Measurements from ENCODE around the gene TAS1R1.

The TAS1R1 gene

DNA sequence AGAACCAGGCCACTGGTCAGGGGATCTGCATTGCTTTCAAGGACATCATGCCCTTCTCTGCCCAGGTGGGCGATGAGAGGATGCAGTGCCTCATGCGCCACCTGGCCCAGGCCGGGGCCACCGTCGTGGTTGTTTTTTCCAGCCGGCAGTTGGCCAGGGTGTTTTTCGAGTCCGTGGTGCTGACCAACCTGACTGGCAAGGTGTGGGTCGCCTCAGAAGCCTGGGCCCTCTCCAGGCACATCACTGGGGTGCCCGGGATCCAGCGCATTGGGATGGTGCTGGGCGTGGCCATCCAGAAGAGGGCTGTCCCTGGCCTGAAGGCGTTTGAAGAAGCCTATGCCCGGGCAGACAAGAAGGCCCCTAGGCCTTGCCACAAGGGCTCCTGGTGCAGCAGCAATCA lies 19.7 kb downstream of the TAS1R1 start:
- DNase-seq, result no peak

DNA sequence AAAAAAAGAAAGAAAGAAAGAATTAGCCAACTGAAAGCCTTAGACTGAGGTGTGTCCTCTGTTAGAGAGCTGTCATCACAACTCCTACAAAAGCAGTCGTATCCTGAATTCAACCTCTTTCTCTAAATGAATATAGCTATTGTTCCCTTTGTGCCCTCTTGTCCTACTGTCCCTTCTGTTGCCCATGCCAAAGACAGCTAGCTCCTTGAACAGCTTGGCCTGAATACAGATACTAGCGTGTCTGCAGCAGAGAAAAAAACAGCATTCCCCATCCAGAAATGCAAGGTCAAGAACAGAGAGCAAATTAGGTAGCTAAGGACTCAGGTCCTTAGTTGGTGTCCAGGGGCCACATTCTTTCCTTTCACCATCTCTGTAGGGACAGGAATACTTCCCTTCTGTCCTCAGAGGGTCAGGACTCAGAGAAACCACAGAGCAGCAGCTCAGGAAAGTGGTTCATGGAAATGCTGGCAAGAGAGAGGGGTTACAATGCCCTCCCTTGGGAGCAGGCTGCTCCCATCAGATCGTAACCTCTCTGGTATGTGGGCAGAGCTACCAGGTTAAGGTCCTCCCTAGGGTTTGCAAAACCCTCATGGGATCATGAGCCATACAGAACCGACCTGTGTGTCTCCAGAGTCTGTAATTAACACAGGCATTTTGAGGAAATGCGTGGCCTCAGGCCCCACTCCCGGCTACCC lies 22.9 kb downstream of the TAS1R1 start:
- no peak for DNase-seq

DNA sequence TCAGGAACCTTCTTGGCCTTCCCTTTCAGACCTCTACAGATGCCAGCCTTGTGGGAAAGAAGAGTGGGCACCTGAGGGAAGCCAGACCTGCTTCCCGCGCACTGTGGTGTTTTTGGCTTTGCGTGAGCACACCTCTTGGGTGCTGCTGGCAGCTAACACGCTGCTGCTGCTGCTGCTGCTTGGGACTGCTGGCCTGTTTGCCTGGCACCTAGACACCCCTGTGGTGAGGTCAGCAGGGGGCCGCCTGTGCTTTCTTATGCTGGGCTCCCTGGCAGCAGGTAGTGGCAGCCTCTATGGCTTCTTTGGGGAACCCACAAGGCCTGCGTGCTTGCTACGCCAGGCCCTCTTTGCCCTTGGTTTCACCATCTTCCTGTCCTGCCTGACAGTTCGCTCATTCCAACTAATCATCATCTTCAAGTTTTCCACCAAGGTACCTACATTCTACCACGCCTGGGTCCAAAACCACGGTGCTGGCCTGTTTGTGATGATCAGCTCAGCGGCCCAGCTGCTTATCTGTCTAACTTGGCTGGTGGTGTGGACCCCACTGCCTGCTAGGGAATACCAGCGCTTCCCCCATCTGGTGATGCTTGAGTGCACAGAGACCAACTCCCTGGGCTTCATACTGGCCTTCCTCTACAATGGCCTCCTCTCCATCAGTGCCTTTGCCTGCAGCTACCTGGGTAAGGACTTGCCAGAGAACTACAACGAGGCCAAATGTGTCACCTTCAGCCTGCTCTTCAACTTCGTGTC lies 23.7 kb downstream of the TAS1R1 start:
- DNase-seq, result no peak

DNA sequence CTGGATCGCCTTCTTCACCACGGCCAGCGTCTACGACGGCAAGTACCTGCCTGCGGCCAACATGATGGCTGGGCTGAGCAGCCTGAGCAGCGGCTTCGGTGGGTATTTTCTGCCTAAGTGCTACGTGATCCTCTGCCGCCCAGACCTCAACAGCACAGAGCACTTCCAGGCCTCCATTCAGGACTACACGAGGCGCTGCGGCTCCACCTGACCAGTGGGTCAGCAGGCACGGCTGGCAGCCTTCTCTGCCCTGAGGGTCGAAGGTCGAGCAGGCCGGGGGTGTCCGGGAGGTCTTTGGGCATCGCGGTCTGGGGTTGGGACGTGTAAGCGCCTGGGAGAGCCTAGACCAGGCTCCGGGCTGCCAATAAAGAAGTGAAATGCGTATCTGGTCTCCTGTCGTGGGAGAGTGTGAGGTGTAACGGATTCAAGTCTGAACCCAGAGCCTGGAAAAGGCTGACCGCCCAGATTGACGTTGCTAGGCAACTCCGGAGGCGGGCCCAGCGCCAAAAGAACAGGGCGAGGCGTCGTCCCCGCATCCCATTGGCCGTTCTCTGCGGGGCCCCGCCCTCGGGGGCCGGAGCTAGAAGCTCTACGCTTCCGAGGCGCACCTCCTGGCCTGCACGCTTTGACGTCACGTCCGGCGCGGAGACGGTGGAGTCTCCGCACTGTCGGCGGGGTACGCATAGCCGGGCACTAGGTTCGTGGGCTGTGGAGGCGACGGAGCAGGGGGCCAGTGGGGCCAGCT lies 24.4 kb downstream of the TAS1R1 start, which contains the start of gene ZBTB48:
TSS of gene ZBTB48 (plus strand) at position 621 of the 745 bp plus-strand sequence. CDS start 616 bp downstream, outside the sequence.
- DNase-seq, result peak; percentile 95

DNA sequence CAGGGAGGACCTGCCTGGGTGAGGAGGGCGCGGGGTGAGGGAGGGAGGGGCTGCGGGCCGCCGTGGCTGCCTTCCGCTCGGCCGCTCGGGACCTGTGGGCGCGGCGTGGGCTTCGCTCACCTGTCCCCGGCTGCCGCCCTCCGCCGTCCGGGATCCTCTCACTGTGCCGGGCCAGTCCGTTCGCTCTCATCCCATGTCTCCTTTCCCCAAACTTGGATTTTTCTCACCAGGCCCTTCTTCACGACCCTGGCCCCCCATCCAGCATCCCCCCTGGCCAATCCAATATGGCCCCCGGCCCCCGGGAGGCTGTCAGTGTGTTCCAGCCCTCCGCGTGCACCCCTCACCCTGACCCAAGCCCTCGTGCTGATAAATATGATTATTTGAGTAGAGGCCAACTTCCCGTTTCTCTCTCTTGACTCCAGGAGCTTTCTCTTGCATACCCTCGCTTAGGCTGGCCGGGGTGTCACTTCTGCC lies 25.0 kb downstream of the TAS1R1 start:
- no peak for DNase-seq

DNA sequence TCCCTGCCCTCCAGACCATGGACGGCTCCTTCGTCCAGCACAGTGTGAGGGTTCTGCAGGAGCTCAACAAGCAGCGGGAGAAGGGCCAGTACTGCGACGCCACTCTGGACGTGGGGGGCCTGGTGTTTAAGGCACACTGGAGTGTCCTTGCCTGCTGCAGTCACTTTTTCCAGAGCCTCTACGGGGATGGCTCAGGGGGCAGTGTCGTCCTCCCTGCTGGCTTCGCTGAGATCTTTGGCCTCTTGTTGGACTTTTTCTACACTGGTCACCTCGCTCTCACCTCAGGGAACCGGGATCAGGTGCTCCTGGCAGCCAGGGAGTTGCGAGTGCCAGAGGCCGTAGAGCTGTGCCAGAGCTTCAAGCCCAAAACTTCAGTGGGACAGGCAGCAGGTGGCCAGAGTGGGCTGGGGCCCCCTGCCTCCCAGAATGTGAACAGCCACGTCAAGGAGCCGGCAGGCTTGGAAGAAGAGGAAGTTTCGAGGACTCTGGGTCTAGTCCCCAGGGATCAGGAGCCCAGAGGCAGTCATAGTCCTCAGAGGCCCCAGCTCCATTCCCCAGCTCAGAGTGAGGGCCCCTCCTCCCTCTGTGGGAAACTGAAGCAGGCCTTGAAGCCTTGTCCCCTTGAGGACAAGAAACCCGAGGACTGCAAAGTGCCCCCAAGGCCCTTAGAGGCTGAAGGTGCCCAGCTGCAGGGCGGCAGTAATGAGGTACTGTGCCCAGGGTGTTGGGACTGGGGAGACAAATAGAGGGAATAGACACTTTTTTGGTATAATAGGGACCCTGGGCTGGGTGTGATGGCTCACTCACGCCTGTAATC lies 25.7 kb downstream of the TAS1R1 start:
- no peak for DNase-seq

DNA sequence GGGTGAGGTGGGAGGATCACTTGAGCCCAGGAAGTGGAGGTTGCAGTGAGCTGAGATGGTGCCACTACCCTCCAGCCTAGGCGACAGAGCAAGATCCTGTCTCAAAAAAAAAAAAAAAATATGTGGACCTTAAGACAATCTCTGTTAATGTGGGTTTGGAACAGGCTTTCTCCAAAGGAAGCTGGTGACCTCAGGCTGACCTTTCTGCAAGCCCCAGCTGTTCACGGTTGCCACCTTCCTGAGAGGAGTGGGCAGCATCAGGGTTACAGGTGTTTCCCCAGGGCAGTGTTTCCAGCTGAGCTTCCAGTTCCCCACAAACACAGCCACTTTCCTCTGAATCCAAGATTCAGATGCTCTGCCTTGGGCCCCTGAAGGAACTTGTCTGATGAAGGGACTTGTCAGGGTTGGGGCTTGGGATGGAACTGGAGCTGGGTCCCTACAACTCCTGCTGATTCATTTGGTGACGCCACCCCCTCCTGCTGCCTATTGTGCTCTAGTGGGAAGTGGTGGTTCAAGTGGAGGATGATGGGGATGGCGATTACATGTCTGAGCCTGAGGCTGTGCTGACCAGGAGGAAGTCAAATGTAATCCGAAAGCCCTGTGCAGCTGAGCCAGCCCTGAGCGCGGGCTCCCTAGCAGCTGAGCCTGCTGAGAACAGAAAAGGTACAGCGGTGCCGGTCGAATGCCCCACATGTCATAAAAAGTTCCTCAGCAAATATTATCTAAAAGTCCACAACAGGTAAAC lies 26.6 kb downstream of the TAS1R1 start:
- DNase-seq, result no peak

DNA sequence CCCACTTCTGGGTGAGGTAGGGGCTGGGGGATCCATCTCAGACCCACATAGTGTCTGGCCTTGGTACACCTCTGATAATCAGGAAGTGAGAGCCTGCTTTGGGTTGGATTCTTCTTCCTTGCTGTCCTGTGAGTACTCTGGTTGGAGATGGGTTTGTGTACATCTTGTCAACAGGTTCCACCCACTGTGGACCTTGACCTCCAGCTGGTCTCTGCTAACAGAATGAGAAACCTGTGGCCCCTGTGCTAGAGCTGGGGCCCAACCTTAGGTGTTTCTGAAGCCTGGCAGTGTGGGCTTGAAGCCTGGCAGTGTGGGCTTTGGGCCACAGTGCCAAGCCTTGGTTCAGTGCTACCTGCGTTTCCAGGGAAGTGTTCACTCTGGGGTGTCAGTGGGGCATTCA lies 27.3 kb downstream of the TAS1R1 start:
- DNase-seq, result no peak

DNA sequence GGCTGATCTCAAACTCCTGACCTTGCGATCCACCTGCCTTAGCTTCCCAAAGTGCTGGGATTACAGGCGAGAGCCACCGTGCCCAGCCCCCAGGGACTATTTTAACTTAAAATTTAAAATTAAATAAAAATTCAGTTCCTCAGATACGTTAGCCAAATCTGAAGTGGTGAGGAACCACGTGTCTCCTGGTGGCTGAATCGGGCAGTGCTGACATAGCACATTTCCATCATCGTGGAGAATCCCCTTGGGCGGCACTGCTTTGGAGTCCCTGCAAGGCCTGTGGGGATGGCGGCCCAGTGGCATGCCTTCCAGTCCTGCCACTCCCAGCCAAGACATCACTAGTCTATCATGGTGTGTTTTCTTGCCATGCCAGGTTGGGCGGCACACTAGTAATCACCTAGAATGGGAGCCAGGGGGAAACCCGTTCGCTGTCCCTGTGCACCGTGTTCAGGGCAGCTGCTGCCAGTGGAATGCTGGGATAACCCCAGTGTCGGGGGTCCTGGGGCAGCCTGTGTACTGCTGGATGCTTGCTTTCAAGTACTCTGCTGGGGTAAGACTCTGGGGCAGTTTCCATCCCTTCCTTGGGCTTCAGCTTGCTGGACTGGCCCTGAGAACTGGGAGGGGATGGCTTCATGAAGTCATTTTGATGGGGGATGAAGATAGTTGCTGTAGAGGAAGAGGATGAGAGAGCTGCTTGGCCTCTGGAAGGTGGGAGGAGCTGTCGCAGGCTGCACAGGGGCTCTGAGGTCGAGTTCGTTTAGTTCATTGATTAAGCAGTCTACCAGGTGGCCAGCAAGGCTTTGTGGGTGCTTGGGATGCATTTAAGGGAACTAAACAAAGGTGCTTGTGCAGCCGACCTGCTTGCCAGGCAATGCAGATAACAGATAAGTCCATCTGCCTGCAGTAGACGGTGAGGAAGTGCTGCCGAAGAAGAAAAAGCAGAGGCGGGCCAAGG lies 29.3 kb downstream of the TAS1R1 start:
- no peak for DNase-seq

DNA sequence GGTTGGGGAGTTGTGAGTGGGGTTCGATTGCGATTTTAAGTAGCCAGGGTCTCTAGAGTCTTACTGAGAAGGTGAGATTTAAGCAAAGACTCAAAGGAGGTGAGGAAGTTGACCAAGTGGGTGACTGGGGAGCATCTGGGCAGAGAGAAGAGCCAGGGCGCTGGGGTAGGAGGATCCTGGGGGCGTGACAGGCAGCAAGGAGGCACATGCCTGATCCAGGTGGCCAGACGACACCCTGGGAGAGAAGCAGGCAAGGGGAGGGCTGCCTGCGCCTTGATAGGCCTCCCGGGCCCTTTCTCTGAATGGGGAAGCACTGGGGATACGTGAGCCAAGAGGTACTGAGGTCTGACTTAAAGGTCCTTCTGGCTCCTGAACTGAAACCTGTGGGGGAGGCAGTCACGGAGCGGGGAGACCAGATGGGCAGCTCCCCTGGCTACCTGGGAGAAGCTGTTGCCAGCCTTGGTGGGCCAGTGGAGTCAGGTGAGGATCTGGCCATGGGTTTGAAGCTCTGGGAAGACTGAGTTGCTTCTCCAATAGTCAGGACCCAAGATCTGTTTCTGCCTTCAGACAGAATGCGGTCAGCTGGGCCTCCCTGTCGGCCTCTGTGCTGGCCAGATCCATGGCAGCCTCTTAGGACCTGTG lies 30.1 kb downstream of the TAS1R1 start:
- no peak for DNase-seq

DNA sequence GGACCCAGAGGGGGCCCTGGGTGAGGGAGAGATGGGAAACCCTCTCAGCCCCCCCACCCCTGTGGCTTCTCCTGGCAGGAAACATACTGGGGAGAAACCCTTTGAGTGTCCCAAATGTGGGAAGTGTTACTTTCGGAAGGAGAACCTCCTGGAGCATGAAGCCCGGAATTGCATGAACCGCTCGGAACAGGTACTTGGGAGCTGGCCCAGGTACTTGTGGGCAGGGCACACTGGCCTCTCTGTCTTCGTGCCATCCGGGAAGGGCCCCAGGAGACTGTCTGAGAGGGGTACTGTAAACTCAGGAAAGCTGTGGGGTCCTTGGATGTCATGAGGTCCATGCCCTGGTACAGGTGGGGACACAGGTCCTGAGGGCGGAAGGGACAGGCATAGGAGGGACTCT lies 30.7 kb downstream of the TAS1R1 start:
- DNase-seq, result no peak

DNA sequence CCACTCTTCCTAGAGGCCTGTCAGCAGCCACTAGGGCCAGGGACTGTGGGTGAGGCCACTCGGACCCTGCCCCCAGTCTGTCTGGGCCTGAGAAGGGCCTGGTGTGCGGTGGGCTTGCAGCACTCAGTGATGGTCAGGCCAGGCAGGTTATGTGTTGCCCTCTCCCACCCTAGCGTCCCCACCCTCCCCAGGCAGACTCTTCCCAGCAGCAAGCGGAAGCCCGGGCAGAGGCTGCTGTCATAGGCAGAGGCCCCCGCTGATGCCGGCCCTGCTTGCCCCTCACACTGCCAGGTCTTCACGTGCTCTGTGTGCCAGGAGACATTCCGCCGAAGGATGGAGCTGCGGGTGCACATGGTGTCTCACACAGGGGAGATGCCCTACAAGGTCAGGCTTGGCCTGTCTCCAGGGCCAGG lies 31.3 kb downstream of the TAS1R1 start:
- DNase-seq, result no peak

DNA sequence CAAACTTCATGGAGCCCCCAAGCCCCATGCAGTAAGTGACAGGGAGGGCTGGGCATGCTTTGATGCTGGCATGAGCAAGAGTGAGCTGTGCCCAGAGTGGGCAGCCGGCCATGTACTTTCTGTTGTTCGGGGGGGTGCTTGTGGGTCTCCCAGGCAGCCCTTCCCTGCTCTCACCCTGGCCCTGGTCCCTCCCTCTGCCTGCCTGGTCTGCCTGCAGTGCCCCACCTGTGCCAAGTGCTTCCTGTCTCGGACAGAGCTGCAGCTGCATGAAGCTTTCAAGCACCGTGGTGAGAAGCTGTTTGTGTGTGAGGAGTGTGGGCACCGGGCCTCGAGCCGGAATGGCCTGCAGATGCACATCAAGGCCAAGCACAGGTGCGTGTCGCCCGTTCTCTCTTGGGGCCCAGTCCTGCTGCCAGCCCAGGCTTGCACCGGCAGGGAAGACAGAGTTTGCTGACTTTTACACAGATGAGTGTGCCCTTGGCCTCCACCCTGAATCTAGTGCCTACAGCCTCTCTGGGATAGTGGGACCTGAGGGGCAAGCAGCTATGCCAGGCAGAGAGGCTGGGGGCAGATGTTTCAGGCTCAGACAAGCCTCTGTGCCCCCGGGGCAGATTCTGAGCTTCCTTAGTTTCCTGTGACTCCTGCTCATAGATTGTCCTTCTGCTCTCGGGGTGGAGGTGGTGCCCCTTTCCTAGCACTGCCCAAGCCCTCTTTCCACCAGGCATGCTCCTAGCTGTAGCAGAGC lies 32.3 kb downstream of the TAS1R1 start:
- DNase-seq, result no peak

DNA sequence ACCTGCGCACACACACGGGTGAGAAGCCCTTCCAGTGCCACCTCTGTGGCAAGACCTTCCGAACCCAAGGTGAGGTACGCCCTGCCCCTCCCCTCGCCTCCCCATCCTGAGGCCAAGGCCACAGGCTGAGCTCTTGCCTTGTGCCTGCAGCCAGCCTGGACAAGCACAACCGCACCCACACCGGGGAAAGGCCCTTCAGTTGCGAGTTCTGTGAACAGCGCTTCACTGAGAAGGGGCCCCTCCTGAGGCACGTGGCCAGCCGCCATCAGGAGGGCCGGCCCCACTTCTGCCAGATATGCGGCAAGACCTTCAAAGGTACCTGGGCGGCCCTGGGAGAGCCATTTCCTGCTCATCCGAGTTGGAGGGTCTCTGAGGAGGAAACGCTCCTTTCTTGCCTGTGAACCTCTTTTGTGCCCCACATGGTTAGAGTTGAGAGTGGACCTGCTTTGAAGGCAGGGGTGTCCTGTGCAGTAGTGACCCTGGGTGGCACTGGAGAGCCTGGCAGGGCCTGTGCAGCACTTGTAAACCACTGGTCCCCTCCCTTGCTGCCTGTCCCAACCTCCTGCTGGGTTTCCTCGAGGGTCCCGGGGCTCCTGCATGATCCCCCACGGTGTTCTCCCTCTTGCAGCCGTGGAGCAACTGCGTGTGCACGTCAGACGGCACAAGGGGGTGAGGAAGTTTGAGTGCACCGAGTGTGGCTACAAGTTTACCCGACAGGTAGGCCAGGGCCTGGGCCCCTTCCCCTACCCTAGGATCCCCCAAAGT lies 33.2 kb downstream of the TAS1R1 start:
- DNase-seq, result no peak

DNA sequence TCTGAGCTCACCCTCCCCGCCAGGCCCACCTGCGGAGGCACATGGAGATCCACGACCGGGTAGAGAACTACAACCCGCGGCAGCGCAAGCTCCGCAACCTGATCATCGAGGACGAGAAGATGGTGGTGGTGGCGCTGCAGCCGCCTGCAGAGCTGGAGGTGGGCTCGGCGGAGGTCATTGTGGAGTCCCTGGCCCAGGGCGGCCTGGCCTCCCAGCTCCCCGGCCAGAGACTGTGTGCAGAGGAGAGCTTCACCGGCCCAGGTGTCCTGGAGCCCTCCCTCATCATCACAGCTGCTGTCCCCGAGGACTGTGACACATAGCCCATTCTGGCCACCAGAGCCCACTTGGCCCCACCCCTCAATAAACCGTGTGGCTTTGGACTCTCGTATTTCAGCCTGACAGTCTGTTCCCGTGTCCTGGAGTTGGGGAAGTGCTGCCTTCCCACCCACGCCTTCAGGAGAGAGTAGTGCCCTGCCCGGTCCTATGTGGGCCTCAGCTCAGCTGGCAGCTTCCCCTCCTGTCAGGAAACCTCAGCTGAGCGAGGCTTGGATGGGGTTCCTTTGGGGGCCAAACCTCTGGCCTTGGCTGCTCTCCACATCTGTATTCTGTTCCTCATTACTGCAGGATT lies 33.9 kb downstream of the TAS1R1 start:
- no peak for DNase-seq

DNA sequence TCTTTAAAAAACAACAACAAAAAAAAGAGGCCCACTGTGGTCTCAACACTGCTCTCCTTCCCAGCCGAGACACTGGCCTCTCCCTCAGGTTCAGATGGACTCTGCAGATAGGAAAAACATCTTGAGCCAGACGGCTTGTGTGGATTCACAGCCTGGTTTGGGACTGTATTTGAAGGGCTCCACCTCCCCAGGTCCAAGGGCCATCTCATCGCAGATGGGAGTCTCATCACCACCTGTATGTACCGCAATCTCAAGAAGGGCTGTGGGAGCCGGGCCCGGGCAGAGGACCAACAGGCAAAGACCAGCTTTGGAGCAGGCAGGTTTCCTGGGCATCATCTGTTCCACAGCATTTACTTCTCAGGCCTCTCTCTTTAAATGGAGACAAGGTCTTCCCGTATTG lies 34.9 kb downstream of the TAS1R1 start:
- DNase-seq, result no peak

DNA sequence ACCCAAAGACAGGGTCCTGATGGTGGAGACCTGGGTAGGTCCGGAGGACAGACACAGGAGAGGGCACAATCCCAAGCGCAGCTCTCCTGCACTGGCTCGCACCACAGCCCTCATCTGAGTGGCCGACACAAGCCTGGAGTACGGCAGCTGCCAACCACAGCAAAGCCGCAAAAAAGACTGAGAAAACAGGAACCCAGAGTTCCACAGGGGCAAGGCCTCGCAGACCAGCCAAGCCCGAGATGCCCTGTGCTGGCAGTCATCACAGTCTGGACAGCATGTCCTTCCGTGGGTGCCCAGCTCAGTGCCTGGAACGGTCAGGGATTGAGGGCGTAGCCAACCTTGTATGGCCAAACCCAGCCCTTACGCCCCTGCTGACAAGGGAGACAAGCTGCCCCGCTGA lies 36.1 kb downstream of the TAS1R1 start:
- no peak for DNase-seq

DNA sequence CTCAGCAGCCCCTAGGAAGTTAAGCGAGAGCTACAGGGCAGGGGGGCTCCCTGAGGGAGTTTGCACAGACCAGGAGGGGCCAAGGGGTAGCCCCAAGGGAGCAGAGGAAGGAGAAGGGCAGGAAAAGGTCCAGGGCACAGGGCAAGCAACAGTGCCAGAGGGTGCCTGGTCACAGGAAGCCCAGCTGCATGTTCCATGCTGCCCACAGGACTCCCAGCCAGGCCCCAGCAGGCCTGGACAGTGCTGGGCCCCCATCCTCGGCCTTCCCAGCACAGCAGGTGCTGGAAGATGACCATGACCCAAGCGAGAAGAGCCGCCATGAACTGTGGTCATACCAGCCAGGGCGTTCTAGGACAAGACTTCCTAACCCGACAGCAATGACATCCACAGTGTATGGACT lies 36.5 kb downstream of the TAS1R1 start:
- DNase-seq, result no peak
